ENCODE data around the gene GNPTAB.

DNA sequence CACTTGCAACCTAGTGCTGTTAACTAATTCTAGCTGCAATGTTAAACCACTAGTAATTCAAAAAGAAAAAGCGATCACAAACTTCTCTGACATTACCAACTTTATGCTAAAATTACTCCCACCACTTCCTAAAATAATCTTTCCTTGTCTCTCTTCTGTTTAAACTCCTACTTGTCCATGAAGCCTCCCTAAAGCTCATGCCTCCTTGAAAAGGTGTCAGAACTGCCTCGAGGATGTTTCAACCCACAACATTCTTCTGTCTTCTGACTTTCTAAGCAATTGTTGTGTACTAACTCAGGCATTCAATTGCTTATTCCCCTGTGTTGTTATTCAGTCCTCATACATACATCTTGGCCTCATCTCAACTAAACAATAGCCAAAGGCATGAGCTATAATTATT lies 5.9 kb downstream of the GNPTAB start:
- TF ChIP-seq GATA3 (IDR thresholded peaks at IDR 0.05; ENCODE audit: low read depth, low read length) (no peak), GATA2 (IDR thresholded peaks at IDR 0.05; ENCODE audit: low read depth, low read length) (no peak)
